Esophagus (tissue), 2 donors: ENCODE measurements around the gene CR1L. TPM values are rescaled to one million over a fixed set of nuclear protein-coding genes. Genes with fewer than 3 reads are reported as not detected.
"Not testable (repeated sequence)": the region's sequence is repeated elsewhere in the genome, so short reads cannot be mapped to it uniquely, and the experiment has no call there.

Experiments used
- H3K27ac ChIP-seq, 2 donors: one replicate each; pipeline ENCODE4 v1.5.1; 2013; ENCODE audit warnings: low read depth in 2 of 2, mild to moderate bottlenecking in 2 of 2, inconsistent platforms in 1 of 2, low read length in 1 of 2, moderate library complexity in 1 of 2
- H3K27me3 ChIP-seq, 2 donors: one replicate each; pipeline ENCODE4 v1.6.1; 2013; ENCODE audit warnings: low read length in 2 of 2, control low read depth in 1 of 2, mild to moderate bottlenecking in 1 of 2; ENCODE audit not compliant: insufficient read depth in 2 of 2, control insufficient read depth in 1 of 2
- H3K36me3 ChIP-seq, 2 donors: one replicate each; pipeline ENCODE4 v1.6.1; 2013; ENCODE audit warnings: low read length in 1 of 2; ENCODE audit not compliant: control insufficient read depth in 2 of 2, insufficient read depth in 2 of 2
- H3K4me1 ChIP-seq, 2 donors: one replicate each; pipeline ENCODE4 v1.6.1; 2013; ENCODE audit warnings: low read length in 1 of 2; ENCODE audit not compliant: control insufficient read depth in 2 of 2, insufficient read depth in 2 of 2
- H3K4me3 ChIP-seq, 2 donors: one replicate each; pipeline ENCODE4 v1.5.1; 2013; ENCODE audit warnings: low read length in 2 of 2, mild to moderate bottlenecking in 2 of 2, low read depth in 1 of 2, moderate library complexity in 1 of 2
- H3K9me3 ChIP-seq, 2 donors: one replicate each; pipeline ENCODE4 v1.6.1; 2013; ENCODE audit warnings: mild to moderate bottlenecking in 2 of 2, low read depth in 1 of 2, low read length in 1 of 2, moderate library complexity in 1 of 2; ENCODE audit not compliant: control insufficient read depth in 2 of 2, insufficient read depth in 1 of 2
- WGBS, 2 donors: extraction: QIAGEN DNeasy Blood & Tissue Kit; methylation state at CpG; one replicate each; pipeline ENCODE4 v1.1.7; 2013; 5-methylcytosine and 5-hydroxymethylcytosine counted together
- polyA plus RNA-seq, 2 donors: library from polyadenylated mRNA; stranded (reverse); fragments of 200-250 nt; gene quantifications; one replicate each; pipeline ENCODE4 v1.2.3, GENCODE V29; 2013
- donor health status: healthy with polysubstance abuse.
- donor health status: Bipolar disorder and iron deficiency.

Gene CR1L
- polyA plus RNA-seq, 2 donors = not detected

GRCh38 chr1:207627496-207627895 lies 17.4 kb upstream of the CR1L start:
- no peaks in the 10 kb centered on the region for H3K27me3 ChIP-seq
- WGBS, 2 donors = 93 to 99% methylated on average over 2 of the region's 2 CpGs
- no peaks in the 10 kb centered on the region for H3K36me3 ChIP-seq
- H3K9me3 ChIP-seq = no peaks in the 10 kb centered on the region
- H3K27ac ChIP-seq = no peak overlapping the region
- H3K4me3 ChIP-seq = no peak overlapping the region
- no peaks in the 10 kb centered on the region for H3K4me1 ChIP-seq

DNA sequence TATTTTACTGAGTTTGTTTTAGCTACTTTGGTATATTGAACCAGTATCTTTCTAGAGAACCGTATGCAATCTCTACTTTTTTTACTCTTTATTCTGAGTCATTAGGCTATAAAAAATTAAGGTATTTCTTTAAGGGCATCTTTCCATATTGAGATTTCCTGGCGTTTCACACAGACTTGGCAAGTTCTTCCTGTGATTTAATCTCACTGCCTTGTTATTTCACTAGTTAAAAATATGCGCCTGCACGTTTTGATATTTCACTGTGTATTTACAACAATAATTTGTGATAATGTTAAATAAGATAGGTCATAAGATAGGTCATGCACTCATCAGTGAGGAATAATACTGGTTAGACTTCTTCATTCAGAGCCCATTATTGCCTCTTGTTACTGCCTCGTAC lies 16.2 kb upstream of the CR1L start:
- Histone ChIP-seq H3K4me1 (no peaks in the 10 kb centered on the region), H3K4me3 (no peak overlapping the region), H3K27ac (no peak overlapping the region), H3K27me3 (no peaks in the 10 kb centered on the region), H3K36me3 (no peaks in the 10 kb centered on the region), H3K9me3 (no peaks in the 10 kb centered on the region)
- 27 to 33% methylated on average over 5 of the region's 5 CpGs for WGBS, 2 donors

GRCh38 chr1:207631137-207631536 lies 13.8 kb upstream of the CR1L start:
- H3K4me1 ChIP-seq = no peaks in the 10 kb centered on the region
- H3K9me3 ChIP-seq = no peaks in the 10 kb centered on the region
- no peak overlapping the region for H3K4me3 ChIP-seq
- WGBS, 2 donors = 44 to 63% methylated on average over 1 of the region's 1 CpG
- H3K36me3 ChIP-seq = no peaks in the 10 kb centered on the region
- no peaks in the 10 kb centered on the region for H3K27me3 ChIP-seq
- H3K27ac ChIP-seq = no peak overlapping the region

DNA sequence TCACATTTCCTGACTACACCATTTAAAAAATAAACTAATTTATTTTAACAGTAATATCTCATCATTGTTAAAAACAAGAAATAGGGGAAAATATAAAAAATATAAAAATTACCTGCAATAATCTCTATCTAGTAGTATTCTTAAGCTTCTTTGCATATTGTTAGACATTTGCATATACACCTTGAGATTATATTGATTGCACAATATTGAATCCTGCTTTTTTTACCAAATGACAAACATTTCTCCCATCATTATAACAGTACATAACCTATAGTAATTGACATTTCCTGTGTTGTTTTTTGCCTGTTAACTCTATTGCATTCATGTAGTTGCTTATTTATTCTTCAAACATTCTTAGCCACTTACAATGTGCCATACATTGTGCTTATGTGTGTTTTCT lies 11.7 kb upstream of the CR1L start:
- no peak overlapping the region for H3K4me3 ChIP-seq
- H3K9me3 ChIP-seq = no peaks in the 10 kb centered on the region
- no peaks in the 10 kb centered on the region for H3K36me3 ChIP-seq
- no peaks in the 10 kb centered on the region for H3K27me3 ChIP-seq
- H3K4me1 ChIP-seq = no peaks in the 10 kb centered on the region
- no peak overlapping the region for H3K27ac ChIP-seq

DNA sequence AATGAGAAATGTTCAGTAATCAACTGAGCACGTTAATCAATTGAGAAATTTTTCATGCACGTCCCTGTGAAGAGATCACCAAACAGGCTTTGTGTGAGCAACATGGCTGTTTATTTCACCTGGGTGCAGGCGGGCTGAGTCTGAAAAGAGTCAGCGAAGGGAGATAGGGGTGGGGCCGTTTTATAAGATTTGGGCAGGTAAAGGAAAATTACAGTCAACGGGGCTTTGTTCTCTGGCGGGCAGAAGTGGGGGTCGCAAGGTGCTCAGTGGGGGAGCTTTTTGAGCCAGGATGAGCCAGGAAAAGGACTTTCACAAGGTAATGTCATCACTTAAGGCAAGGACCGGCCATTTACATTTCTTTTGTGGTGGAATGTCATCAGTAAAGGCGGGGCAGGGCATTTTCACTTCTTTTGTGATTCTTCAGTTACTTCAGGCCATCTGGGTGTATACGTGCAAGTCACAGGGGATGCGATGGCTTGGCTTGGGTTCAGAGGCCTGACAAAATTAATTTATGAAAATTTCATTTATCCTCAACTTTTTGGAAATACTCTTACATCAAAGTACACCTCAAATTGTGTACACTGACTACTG lies 11.1 kb upstream of the CR1L start:
- H3K4me3 ChIP-seq, H3K27ac ChIP-seq, H3K27me3 ChIP-seq, H3K36me3 ChIP-seq, H3K9me3 ChIP-seq, H3K4me1 ChIP-seq: not testable (repeated sequence)
- 75 to 76% methylated on average over 12 of the region's 12 CpGs for whole genome bisulfite sequencing, 2 donors

DNA sequence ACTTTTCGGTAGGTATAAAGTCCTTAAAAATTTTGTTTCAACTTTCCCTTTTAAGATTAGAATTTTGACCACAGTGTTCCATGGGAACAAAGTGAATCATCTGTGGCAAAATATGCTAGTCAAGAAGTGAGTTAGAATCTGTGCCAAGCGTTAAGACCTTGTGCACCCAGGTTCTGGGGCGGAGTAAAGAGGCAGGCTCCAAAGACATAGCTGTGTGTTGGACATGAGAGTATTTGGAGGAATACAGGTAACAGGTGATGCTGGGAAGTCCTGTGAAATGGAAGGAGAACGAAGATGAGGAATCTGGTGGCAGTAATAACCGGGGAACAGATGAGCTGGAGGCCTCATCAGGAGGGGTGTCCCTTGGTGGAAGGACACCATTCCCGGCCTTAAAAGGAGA lies 10.6 kb upstream of the CR1L start:
- not testable (repeated sequence) for H3K4me1 ChIP-seq, H3K27ac ChIP-seq, H3K4me3 ChIP-seq, H3K9me3 ChIP-seq, H3K27me3 ChIP-seq, H3K36me3 ChIP-seq
- WGBS, 2 donors = 81% methylated on average over 6 of the region's 6 CpGs

- not testable (repeated sequence) for H3K4me1 ChIP-seq, H3K4me3 ChIP-seq, H3K36me3 ChIP-seq, H3K9me3 ChIP-seq, H3K27ac ChIP-seq, H3K27me3 ChIP-seq
- 68 to 70% methylated on average over 7 of the region's 7 CpGs for WGBS, 2 donors
These were observed 9.3 kb upstream of the CR1L start for GRCh38 chr1:207635569-207636186.

GRCh38 chr1:207638487-207639145 lies 6.3 kb upstream of the CR1L start:
- H3K36me3 ChIP-seq, H3K4me1 ChIP-seq, H3K4me3 ChIP-seq, H3K27me3 ChIP-seq, H3K27ac ChIP-seq, H3K9me3 ChIP-seq: not testable (repeated sequence)
- 81 to 87% methylated on average over 9 of the region's 9 CpGs for WGBS, 2 donors

DNA sequence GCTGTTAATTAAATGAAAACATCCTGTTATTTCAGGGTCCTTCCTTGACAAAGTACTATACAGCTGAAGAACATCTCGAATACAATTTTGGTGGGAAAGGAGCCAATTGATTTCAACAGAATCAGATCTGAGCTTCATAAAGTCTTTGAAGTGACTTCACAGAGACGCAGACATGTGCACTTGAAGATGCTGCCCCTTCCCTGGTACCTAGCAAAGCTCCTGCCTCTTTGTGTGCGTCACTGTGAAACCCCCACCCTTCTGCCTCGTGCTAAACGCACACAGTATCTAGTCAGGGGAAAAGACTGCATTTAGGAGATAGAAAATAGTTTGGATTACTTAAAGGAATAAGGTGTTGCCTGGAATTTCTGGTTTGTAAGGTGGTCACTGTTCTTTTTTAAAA lies 5.6 kb upstream of the CR1L start:
- not testable (repeated sequence) for H3K27me3 ChIP-seq, H3K4me1 ChIP-seq, H3K4me3 ChIP-seq, H3K9me3 ChIP-seq, H3K27ac ChIP-seq, H3K36me3 ChIP-seq
- 61 to 67% methylated on average over 5 of the region's 5 CpGs for WGBS, 2 donors
